OCI-LY7 (cell line): ENCODE data around the gene METTL14.

Experiments
- CTCF ChIP-seq: fragments of 200-600 bp; sonication (generic); conservative IDR thresholded peaks from 2 replicates; pipeline ENCODE4 v1.5.1; 2014; ENCODE audit warnings: mild to moderate bottlenecking, antibody characterized with exemption, low read length, moderate library complexity, mixed read lengths
- EZH2phosphoT487 ChIP-seq: fragments of 200-600 bp; sonication (generic); IDR thresholded peaks from 2 replicates; pipeline ENCODE4 v1.6.1; 2018; ENCODE audit warnings: low read depth, borderline replicate concordance, mild to moderate bottlenecking, mixed run types, antibody characterized with exemption, low read length, moderate library complexity, mixed read lengths

- TF ChIP-seq CTCF (no peak), EZH2phosphoT487 (no peak)
These were observed 76.3 kb downstream of the METTL14 start for GRCh38 chr4:118761397-118762016.
